Activated CD8-positive, alpha-beta T cell treated with anti-CD3 and anti-CD28 coated beads, Interleukin-2, amount 10 ng/mL, durations not matched to agents 7 days and 5 days (primary cell): ENCODE data around the gene ZNF469. TPM values are rescaled to one million over a fixed set of nuclear protein-coding genes. Genes with fewer than 3 reads are reported as not detected.
"Not testable (repeated sequence)": the region's sequence is repeated elsewhere in the genome, so short reads cannot be mapped to it uniquely, and the experiment has no call there.

ENCODE experiments used
- ATAC-seq: fragments of 150-1000 bp; cut with Tn5 transposase; one replicate; pipeline ENCODE4 v1.10.0; 2021; ENCODE audit warnings: moderate library complexity
- CTCF ChIA-PET: fragments of 350-600 bp; sonication (Branson Sonifier 250); formaldehyde crosslinking; loops from one replicate; lab custom pipeline; 2021; ENCODE audit warnings: antibody characterized with exemption; lab: Charles Lee
- POLR2A ChIA-PET: fragments of 350-600 bp; sonication (Branson Sonifier 250); formaldehyde crosslinking; loops from one replicate; lab custom pipeline; 2021; ENCODE audit warnings: antibody characterized with exemption; lab: Charles Lee
- DNase-seq: peaks from one replicate; pipeline ENCODE4 v3.0.0-alpha.2; 2020
- H3K27ac Mint-ChIP-seq: one replicate; pipeline ENCODE4 v1.8.0; 2021; ENCODE audit warnings: mild to moderate bottlenecking, mixed read lengths
- H3K27me3 Mint-ChIP-seq: one replicate; pipeline ENCODE4 v1.8.0; 2021; ENCODE audit warnings: low read depth, mixed read lengths
- H3K36me3 Mint-ChIP-seq: one replicate; pipeline ENCODE4 v1.8.0; 2021; ENCODE audit warnings: low read depth, mixed read lengths
- H3K4me1 Mint-ChIP-seq: one replicate; pipeline ENCODE4 v1.8.0; 2021; ENCODE audit warnings: low read depth, mixed read lengths
- H3K4me3 Mint-ChIP-seq: one replicate; pipeline ENCODE4 v1.8.0; 2021; ENCODE audit warnings: mild to moderate bottlenecking, mixed read lengths
- H3K9me3 Mint-ChIP-seq: one replicate; pipeline ENCODE4 v1.8.0; 2022; ENCODE audit warnings: mixed read lengths; ENCODE audit not compliant: insufficient read depth
- total RNA-seq, 2 experiments: library from RNA; stranded (reverse); gene quantifications; one replicate each; pipeline ENCODE4 v1.2.3, GENCODE V29; 2021

The ZNF469 gene
- total RNA-seq, 2 experiments from 2014 or later = 0.66 to 0.83 TPM

DNA sequence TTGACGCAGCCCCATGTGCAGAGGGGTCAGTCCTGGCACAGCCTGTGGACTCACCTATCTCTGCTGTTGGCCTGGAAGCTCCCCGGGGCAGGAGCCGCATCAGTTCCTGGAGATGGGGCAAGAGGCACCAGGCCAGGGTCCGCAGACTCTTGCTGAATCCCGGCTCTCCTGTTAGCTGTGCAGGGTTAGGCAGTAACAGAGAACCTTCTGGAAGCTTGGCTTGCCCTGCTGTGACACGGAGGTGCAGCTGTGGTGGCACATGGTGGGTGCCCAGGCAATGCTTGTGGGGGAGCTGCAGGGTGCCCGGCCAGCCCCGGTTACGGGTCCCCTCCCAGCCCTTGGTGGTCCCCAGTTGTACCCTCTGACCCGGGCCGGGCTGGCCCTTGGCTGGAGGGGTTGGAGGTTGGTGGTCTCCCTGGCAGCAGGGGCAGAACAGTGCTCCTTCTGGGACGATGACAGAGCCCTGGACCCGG is 26.0 kb upstream of the ZNF469 start:
- Mint-ChIP-seq H3K4me1 (no peaks in the 10 kb centered on the region), H3K27me3 (peaks cover 4% of the 10 kb centered on the region), H3K36me3 (no peaks in the 10 kb centered on the region), H3K9me3 (no peaks in the 10 kb centered on the region), H3K4me3 (no peak overlapping the region), H3K27ac (no peak overlapping the region)
- ChIA-PET CTCF (no interaction called here), POLR2A (no interaction called here)
- ATAC-seq = no peak
- DNase-seq = no peak

- no peaks in the 10 kb centered on the region for H3K36me3 Mint-ChIP-seq
- DNase-seq (no peak), ATAC-seq (no peak)
- peaks cover 3% of the 10 kb centered on the region for H3K9me3 Mint-ChIP-seq
- H3K4me1 Mint-ChIP-seq = no peaks in the 10 kb centered on the region
- peaks cover 8% of the 10 kb centered on the region for H3K27me3 Mint-ChIP-seq
- ChIA-PET POLR2A (no interaction called here), CTCF (no interaction called here)
- H3K27ac Mint-ChIP-seq = no peak overlapping the region
- no peak overlapping the region for H3K4me3 Mint-ChIP-seq
Observed at GRCh38 chr16:88357317-88358022, 25.3 kb upstream of the ZNF469 start.

DNA sequence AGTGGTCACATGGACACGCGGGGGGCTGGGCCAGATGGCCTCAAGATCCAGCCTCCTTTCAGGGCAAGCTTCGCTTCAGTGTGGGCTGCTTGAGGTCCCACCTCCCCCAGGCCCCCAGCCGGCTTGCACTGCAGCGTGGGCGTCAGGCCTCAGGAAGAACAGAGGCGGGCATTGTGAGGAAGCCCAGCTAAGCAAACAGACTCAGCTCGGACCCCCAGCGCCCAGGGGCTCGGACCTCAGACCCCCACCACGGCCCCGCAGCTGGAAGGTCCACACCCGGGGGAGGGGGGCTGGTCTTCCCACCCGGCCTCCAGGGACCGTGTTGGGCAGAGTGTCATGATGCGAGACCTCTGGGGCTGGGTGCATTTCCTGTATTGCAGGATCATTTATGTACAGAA is 24.7 kb upstream of the ZNF469 start:
- Mint-ChIP-seq H3K4me3 (no peak overlapping the region), H3K36me3 (no peaks in the 10 kb centered on the region), H3K9me3 (peaks cover 8% of the 10 kb centered on the region), H3K4me1 (no peaks in the 10 kb centered on the region), H3K27ac (no peak overlapping the region), H3K27me3 (peaks cover 11% of the 10 kb centered on the region)
- ChIA-PET POLR2A (no interaction called here), CTCF (no interaction called here)
- ATAC-seq = no peak
- DNase-seq = no peak

DNA sequence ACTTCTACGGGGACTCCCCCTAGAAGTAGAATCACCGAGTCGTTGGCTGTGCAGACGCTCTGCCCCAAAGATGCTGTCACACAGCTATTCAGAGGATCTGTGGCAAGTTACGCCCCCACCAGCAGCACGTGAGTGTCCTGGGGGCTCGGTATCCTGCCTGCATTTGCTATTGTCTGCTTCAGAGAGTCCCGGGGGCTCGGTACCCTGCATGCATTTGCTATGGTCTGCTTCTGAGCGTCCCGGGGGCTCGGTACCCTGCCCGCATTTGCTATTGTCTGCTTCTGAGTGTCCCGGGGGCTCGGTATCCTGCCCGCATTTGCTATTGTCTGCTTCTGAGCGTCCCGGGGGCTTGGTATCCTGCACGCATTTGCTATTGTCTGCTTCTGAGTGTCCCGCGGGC is 23.8 kb upstream of the ZNF469 start:
- Mint-ChIP-seq H3K27me3 (peaks cover 20% of the 10 kb centered on the region), H3K36me3 (no peaks in the 10 kb centered on the region), H3K27ac (no peak overlapping the region), H3K4me3 (no peak overlapping the region), H3K4me1 (no peaks in the 10 kb centered on the region), H3K9me3 (peaks cover 8% of the 10 kb centered on the region)
- no peak for DNase-seq
- POLR2A ChIA-PET = no interaction called here
- ATAC-seq = no peak
- CTCF ChIA-PET = no interaction called here

GRCh38 chr16:88360401-88360800 is 22.4 kb upstream of the ZNF469 start:
- DNase-seq, H3K27ac Mint-ChIP-seq, POLR2A ChIA-PET, H3K9me3 Mint-ChIP-seq, H3K36me3 Mint-ChIP-seq, H3K4me3 Mint-ChIP-seq, CTCF ChIA-PET, H3K4me1 Mint-ChIP-seq, ATAC-seq: not testable (repeated sequence)
- H3K27me3 Mint-ChIP-seq = peaks cover 20% of the 10 kb centered on the region

- Mint-ChIP-seq H3K4me1 (no peaks in the 10 kb centered on the region), H3K27me3 (peaks cover 20% of the 10 kb centered on the region), H3K9me3 (peaks cover 8% of the 10 kb centered on the region), H3K4me3 (no peak overlapping the region), H3K36me3 (no peaks in the 10 kb centered on the region), H3K27ac (no peak overlapping the region)
- ChIA-PET CTCF (no interaction called here), POLR2A (no interaction called here)
- ATAC-seq (no peak), DNase-seq (no peak)
Observed at GRCh38 chr16:88360999-88361398, 21.8 kb upstream of the ZNF469 start.

- Mint-ChIP-seq H3K36me3 (no peaks in the 10 kb centered on the region), H3K9me3 (peaks cover 8% of the 10 kb centered on the region), H3K4me3 (no peak overlapping the region), H3K27me3 (peaks cover 20% of the 10 kb centered on the region), H3K27ac (no peak overlapping the region), H3K4me1 (no peaks in the 10 kb centered on the region)
- ChIA-PET POLR2A (no interaction called here), CTCF (no interaction called here)
- DNase-seq (no peak), ATAC-seq (no peak)
Observed at GRCh38 chr16:88361775-88362174, 21.0 kb upstream of the ZNF469 start.

DNA sequence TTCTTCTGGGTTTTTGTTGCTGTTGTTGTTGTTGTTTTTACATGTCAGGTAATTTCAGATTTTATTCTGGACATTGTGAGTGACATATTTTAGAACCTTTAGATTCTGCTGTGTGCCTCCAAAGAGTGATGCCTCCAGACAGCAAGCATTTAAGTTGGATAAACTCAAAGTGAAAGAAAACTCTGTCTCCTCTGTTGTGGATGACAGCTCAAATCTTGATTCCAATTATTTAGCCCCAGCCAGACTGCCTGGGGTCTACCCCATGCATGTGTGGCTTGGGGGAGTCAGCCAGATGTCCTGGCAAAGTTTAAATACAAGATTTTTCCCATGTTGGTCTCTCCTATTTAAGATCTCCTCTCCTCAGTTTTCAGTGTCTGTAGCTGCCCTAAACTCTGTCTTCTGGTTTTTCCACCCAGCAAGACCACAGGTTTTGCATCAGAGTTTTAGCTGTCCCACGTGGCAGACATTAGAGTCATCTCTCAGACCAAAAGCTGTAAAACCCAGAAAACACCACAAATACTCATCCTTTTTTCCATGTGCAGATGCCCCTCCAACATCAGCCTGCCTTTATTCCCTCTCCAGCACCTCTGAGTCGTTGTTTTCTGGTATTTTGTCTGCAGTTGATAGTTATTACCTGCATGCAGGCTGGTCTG is 19.4 kb upstream of the ZNF469 start:
- CTCF ChIA-PET = no interaction called here
- ATAC-seq = no peak
- POLR2A ChIA-PET = no interaction called here

DNA sequence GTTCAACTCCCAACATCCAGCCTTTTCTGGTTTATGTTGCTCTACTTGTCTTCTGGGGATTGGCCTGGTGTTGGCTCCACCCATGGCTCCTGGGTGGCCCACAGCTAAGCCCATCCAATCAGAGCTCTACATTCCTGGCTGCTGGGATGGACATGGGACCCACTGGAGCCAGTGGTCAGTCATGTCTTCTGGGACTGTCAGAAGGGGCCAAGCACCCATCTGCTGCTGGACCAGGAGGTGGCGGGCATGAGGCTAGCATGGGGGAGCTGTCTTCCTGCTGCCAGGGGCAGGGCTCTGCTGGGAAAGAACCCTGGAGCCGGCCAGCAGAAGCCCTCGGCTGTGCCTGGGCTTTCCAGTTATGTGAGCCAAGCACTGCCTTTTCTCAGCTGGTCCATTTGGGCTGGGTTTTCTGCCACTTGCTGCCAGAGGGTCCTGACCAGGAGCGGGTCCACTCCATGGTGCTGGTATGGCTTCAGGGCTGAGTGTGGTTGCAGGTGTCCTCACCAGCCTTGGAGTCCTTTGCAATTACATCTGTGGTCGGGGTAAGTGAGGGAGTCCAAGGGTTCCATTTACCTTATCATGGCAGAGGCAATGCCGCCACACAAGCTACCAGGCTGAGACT is 17.4 kb upstream of the ZNF469 start:
- no peaks in the 10 kb centered on the region for H3K36me3 Mint-ChIP-seq
- H3K9me3 Mint-ChIP-seq = peaks cover 8% of the 10 kb centered on the region
- peaks cover 20% of the 10 kb centered on the region for H3K27me3 Mint-ChIP-seq
- DNase-seq (no peak), ATAC-seq (no peak)
- POLR2A ChIA-PET = no interaction called here
- CTCF ChIA-PET = no interaction called here
- H3K4me3 Mint-ChIP-seq = no peak overlapping the region
- H3K4me1 Mint-ChIP-seq = no peaks in the 10 kb centered on the region
- H3K27ac Mint-ChIP-seq = no peak overlapping the region

More for the DNA sequence above, 19.4 kb upstream of the ZNF469 start:
- H3K27ac Mint-ChIP-seq = no peak overlapping the region
- no peaks in the 10 kb centered on the region for H3K4me1 Mint-ChIP-seq
- peaks cover 8% of the 10 kb centered on the region for H3K9me3 Mint-ChIP-seq
- H3K36me3 Mint-ChIP-seq = no peaks in the 10 kb centered on the region
- peaks cover 20% of the 10 kb centered on the region for H3K27me3 Mint-ChIP-seq
- no peak overlapping the region for H3K4me3 Mint-ChIP-seq
- no peak for DNase-seq

DNA sequence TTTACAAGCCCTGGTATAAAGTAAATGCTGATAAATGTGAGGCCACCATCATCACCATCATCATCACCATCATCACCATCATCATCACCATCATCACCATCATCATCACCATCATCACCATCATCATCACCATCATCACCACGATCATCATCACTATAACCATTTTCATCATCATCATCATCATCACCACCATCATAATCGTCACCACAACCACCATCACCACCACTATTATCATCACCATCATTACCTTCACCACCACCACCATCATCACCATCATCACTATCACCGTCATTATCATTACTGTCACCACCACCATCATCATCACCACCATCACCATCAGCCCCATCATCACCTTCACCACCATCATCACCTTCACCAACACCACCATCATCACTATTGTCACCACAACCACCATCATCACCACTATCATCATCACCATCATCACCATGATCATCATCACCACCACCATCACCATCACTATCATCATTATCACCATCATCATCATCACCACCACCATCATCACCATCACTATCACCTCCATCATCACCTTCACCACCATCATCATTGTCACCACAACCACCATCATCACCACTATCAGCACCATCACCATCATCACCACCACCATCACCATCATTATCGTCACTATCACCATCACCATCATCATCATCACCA is 16.6 kb upstream of the ZNF469 start:
- Mint-ChIP-seq H3K9me3 (peaks cover 8% of the 10 kb centered on the region), H3K4me3 (no peak overlapping the region), H3K4me1 (no peaks in the 10 kb centered on the region), H3K36me3 (no peaks in the 10 kb centered on the region), H3K27me3 (peaks cover 20% of the 10 kb centered on the region), H3K27ac (no peak overlapping the region)
- POLR2A ChIA-PET = no interaction called here
- CTCF ChIA-PET = no interaction called here
- ATAC-seq (no peak), DNase-seq (no peak)

GRCh38 chr16:88366704-88367047 is 16.1 kb upstream of the ZNF469 start:
- DNase-seq (no peak), ATAC-seq (no peak)
- POLR2A ChIA-PET = no interaction called here
- no peaks in the 10 kb centered on the region for H3K4me1 Mint-ChIP-seq
- no peak overlapping the region for H3K4me3 Mint-ChIP-seq
- H3K27ac Mint-ChIP-seq = no peak overlapping the region
- peaks cover 8% of the 10 kb centered on the region for H3K9me3 Mint-ChIP-seq
- H3K36me3 Mint-ChIP-seq = no peaks in the 10 kb centered on the region
- CTCF ChIA-PET = no interaction called here
- peaks cover 17% of the 10 kb centered on the region for H3K27me3 Mint-ChIP-seq

- ChIA-PET CTCF (no interaction called here), POLR2A (no interaction called here)
- no peaks in the 10 kb centered on the region for H3K36me3 Mint-ChIP-seq
- no peak overlapping the region for H3K27ac Mint-ChIP-seq
- peaks cover 4% of the 10 kb centered on the region for H3K9me3 Mint-ChIP-seq
- H3K4me3 Mint-ChIP-seq = no peak overlapping the region
- no peaks in the 10 kb centered on the region for H3K4me1 Mint-ChIP-seq
- DNase-seq (no peak), ATAC-seq (no peak)
- H3K27me3 Mint-ChIP-seq = peaks cover 11% of the 10 kb centered on the region
Observed at GRCh38 chr16:88367560-88367959, 15.2 kb upstream of the ZNF469 start.
